H54 (cell line): ENCODE measurements around the gene DCAF10.
"Not testable (repeated sequence)": the region's sequence is repeated elsewhere in the genome, so short reads cannot be mapped to it uniquely, and the experiment has no call there.

Experiments
- DNase-seq: peaks from one replicate; pipeline ENCODE4 v3.0.0; 2011; ENCODE audit warnings: low spot score, mixed read lengths; ENCODE audit not compliant: insufficient read length
- FAIRE-seq: peaks from 3 replicates; lab custom pipeline; 2011; peaks lifted over from hg19 to GRCh38; lab: Jason Lieb, UNC
- POLR2A ChIP-seq: IDR thresholded peaks from 2 replicates; pipeline ENCODE4 v1.6.1; 2011; ENCODE audit warnings: low read depth, mild to moderate bottlenecking, low read length

The DCAF10 gene

GRCh38 chr9:37776328-37776727, 24.3 kb upstream of the DCAF10 start:
- no peak for TF ChIP-seq POLR2A
- DNase-seq (no peak), FAIRE-seq (no peak)

DNA sequence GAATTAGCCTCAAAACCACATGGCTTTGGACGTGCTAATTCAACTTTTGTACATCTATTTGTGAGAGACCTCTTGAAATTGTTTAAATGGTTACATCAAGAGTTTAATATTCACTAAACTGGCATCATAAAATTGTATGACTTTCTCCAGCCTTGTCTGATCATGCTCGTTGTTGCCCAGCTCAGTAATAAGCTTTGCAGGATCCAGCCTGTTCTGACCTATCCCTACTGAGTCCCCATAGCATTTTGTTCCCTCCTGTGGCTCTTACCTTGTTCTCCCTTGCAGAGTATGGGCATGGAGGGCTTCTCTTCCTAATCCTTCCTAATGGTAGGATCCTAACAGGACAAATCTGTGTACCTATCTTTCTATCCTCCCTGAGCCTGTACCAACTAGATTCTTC, 22.1 kb upstream of the DCAF10 start:
- no peak for TF ChIP-seq POLR2A

DNA sequence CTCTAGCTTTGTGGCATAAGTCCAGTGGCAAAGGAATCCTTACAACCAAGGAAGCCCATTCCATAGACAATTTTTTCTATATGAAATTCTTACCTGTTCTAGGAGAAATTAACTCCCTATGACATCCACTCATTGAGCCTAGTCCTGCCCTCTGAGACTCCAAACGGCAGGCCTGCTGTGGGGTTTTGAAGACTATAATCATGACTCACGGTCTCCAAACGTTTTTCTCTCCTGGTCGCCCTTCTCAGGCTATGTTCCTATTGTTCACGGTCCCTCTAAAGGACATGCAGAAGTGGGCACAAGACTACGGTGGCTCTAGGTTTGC, 16.3 kb upstream of the DCAF10 start:
- FAIRE-seq (no peak), DNase-seq (no peak)
- TF ChIP-seq POLR2A, result no peak

More for the DNA sequence above, 22.1 kb upstream of the DCAF10 start:
- DNase-seq (no peak), FAIRE-seq (no peak)

DNA sequence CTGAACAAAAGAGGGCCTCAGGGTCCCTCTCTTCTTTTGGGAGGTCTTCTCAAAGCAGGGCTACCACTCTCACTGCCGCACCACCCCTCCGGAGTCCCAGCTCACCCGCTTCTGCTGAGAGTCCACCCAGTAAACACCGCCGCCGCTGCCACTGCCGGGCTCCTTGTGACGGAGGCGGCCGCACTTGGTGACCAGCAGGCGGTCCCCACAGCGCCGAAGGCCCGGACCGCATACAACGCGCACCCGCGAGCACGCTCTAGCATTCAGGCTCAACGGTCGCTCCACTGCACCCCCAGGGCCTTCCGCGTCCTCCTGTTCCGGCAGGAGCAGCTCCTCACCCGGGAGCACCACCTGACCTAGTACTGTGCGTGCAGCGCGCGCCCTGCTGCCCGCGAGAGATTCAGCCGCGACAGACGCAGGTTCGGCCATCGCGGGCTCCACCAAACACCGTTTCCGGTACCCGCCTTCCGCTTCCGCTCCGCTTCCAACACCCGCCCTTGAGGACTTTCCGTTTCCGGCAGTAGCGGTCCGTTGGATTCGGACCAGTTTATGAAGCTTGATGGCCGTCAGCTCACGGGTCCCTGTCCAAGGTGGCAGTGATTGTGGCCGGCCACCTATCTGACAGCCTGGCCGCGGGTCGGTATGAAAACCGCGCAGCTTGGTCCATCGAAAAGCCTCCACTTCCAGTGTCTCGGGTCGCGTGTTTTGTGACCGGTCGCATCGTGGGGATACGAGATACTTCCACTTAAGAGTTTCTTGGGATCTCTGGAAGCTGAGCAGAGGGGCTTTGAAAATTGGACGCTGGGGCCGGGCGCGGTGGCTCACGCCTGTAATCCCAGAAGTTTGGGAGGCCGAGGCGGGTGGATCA, 15.7 kb upstream of the DCAF10 start, which contains the start of gene EXOSC3:
Gene EXOSC3, minus strand, starts transcription at position 449 of the 868 bp plus-strand sequence. Its CDS starts 20 bp downstream, at position 429.
- peak; percentile 62 for TF ChIP-seq POLR2A
- FAIRE-seq, result peak; percentile 70
- DNase-seq, result peak; percentile 43

- DNase-seq (no peak), FAIRE-seq (no peak)
- TF ChIP-seq POLR2A, result no peak
Measured at GRCh38 chr9:37787059-37787458, 13.5 kb upstream of the DCAF10 start.

- DNase-seq (no peak), FAIRE-seq (no peak)
- no peak for TF ChIP-seq POLR2A
Measured at GRCh38 chr9:37788332-37788731, 12.3 kb upstream of the DCAF10 start.

DNA sequence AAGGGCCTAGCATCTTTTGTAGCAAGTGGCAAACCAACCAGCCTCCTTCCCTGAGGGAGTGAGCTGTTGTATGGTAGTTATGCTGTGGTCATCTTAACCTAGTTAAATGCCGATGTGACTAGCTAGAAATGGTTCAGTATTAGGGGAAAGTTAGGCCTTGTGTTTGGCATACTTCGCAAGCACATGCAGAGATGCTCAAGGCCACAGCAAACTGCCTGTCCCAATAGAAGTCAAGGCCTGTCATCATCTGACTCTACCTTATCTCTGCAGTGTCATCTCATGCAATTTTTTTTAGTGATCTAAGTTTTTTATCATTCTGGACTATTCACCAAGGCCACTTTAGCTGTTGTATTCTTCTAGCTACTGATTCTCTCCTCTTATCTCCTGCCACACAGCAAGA, 10.5 kb upstream of the DCAF10 start:
- FAIRE-seq, result no peak
- TF ChIP-seq POLR2A, result no peak
- no peak for DNase-seq

DNA sequence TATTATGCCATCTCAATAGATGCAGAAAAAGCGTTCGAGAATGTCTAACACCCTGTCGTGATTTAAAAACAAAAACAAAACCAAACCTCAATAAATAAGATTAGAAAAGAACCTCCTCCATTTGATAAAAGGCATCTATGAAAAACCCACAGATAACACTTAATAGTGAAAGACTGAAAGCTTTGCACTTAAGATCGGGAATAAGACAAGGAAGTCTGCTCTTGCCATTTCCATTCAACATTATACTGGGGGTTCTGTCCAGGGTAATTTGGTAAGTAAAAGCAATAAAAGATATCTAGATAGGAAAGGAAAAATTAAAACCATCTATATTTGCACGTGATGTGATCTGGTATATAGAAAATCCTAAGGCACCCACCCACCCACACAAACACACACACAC, 8.5 kb upstream of the DCAF10 start:
- TF ChIP-seq POLR2A, result no peak
- FAIRE-seq (no peak), DNase-seq (no peak)

- no peak for FAIRE-seq
- no peak for DNase-seq
- TF ChIP-seq POLR2A, result no peak
Measured at GRCh38 chr9:37796232-37796631, 4.4 kb upstream of the DCAF10 start.

DNA sequence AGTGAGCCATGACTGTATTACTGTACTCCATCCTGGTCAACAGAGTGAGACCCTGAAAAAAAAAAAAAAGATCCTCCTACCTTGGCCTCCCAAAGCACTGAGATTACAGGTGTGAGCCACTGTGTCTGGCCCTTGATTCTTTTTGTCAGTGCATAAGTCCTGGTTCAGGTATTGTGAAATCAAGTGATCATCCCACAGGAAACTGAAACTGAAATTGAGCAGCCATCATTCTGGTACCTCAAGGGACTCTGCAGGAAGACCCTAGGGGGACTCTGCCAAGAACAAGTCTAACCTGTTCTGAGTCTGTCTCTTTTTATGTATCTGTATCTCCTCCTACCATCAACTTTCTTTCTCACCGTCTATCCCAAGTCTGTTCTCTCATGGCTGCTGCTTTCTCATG, 1.9 kb upstream of the DCAF10 start:
- TF ChIP-seq POLR2A, result no peak
- DNase-seq (no peak), FAIRE-seq (no peak)

DNA sequence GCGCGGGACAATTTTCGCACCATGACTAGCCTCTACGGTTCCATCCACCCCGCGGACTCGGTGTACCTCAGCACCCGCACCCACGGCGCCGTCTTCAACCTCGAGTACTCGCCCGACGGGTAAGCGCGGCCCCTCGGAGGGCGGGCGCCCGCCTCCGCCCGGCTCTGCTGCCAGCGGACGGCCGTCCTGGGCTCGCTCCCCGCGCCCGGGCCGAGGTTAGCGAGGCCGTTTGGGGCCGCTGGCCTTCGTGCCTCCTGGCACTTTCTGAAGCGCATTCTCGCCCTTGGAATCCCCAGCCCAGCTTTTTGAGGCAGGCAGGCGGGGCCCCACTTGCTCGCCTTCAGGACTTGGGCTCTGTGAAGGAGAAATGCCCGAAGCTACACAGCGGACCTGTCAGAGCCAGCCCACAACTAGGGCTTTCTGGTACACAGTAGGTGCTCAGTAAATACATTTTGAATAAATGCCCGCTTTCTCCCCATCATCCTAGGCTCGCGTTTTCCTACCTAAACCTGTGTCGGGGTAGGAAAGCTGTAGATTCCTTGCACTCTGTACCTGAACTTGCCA, 772 bp downstream of the DCAF10 start:
- TF ChIP-seq POLR2A, result no peak
- DNase-seq (no peak), FAIRE-seq (no peak)

DNA sequence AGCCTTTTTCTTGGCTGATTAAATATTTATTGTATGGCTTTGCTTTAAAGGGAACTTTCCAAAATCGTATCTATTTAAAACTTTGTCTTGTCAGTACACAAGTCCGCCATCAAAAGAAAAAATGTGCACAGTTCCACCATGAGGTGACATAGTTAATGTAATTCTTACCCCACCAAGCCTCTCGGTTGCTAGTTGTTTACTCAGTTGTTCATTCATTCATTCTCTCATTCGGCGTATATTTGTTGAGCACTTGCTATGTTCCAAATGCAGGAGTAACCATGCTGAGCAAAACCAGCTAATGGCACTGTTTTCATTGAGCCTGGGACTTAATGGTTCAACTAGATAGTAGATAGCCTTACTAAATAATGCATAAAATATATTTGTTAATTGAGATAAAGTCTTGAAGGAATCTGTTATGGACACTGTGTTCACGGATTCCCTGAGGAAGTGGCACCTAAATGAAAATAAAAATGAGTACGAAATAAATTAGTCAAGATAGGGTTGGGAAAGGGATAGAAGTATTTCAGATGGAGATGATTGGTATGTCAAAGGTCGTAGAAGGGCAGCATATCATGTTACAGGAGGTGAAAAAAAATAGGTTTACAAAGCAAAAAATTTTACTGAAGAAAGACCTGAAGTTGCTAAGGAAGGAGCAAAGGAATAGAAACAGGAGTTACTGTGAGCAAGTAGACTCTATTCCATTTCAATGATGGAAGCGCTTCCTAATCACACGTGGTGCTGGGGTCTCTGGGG, 1.5 kb downstream of the DCAF10 start:
- FAIRE-seq (no peak), DNase-seq (no peak)
- no peak for TF ChIP-seq POLR2A

DNA sequence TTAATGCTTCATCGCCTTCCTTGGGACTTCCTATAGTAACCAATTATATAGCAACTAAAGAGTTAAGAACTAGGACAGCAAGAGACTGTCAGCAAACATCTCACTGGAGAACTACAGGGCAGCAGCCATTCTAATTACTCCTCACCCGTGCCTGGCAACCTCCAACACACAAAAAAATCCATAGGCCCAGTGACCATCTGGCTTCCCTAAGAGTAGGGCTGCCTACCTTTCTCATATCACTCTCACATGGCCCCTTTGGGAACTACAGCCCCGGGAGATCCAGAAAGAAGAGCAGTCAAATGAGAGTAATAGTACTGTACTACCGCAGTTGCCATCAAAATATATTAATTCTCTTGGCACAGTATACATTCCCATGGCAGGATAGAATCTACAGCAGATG, 5.7 kb downstream of the DCAF10 start:
- FAIRE-seq (no peak), DNase-seq (no peak)
- TF ChIP-seq POLR2A, result no peak

- not testable (repeated sequence) for FAIRE-seq
Measured at GRCh38 chr9:37809676-37810075, 9.1 kb downstream of the DCAF10 start.

More at GRCh38 chr9:37809676-37810075, 9.1 kb downstream of the DCAF10 start:
- not testable (repeated sequence) for DNase-seq
